GM12878 (cell line): ENCODE data around the gene TRIP12. TPM values are rescaled to one million over a fixed set of nuclear protein-coding genes. Genes with fewer than 3 reads are reported as not detected.

Source experiments
- ATAC-seq: fragments of 200-7000 bp; cut with Tn5 transposase; 3 replicates; pipeline ENCODE4 v1.9.1; 2020; ENCODE audit warnings: mild to moderate bottlenecking, moderate library complexity
- BruUV-seq: library from RNA; stranded (reverse); fragments of 400-500 nt; replicated peaks from 2 replicates; lab custom pipeline; 2021; lab: Mats Ljungman, UMichigan
- CTCF ChIA-PET: fragments of 300-600 bp; sonication (Branson Sonifier 250); formaldehyde crosslinking; extraction: SDS; loops from one replicate; lab custom pipeline; 2021; ENCODE audit warnings: inconsistent platforms; lab: Yijun Ruan, JAX
- POLR2A ChIA-PET: fragments of 350-600 bp; formaldehyde crosslinking; extraction: SDS; loops from one replicate; lab custom pipeline; 2021; ENCODE audit warnings: inconsistent platforms; lab: Charles Lee
- RAD21 ChIA-PET: fragments of 300-600 bp; sonication (Branson Sonifier 250); formaldehyde crosslinking; loops from one replicate; lab custom pipeline; 2023; ENCODE audit warnings: antibody characterized with exemption; ENCODE audit not compliant: unreplicated experiment; lab: Charles Lee
- SMC1A ChIA-PET: fragments of 300-600 bp; sonication (Branson Sonifier 250); formaldehyde crosslinking; loops from one replicate; lab custom pipeline; 2023; ENCODE audit not compliant: unreplicated experiment, uncharacterized antibody; lab: Charles Lee
- DNase-seq: peaks from one replicate; pipeline ENCODE4 v3.0.0-alpha.2; 2011; ENCODE audit warnings: low read depth, low spot score
- FAIRE-seq: peaks from 3 replicates; lab custom pipeline; 2011; peaks lifted over from hg19 to GRCh38; lab: Jason Lieb, UNC
- H2AFZ ChIP-seq: 2 replicates; pipeline ENCODE4 v1.6.0; 2011; ENCODE audit warnings: low read depth, low read length, control low read depth; ENCODE audit not compliant: control insufficient read depth
- H3K27ac ChIP-seq: 2 replicates; pipeline ENCODE4 v1.5.1; 2011; ENCODE audit warnings: control low read depth; ENCODE audit not compliant: control insufficient read depth, insufficient read depth
- H3K27me3 ChIP-seq, 2 experiments: replicated peaks in 1 of 2; 2 replicates each; pipeline versions ENCODE4 v1.6.0 to v1.6.1; 2011; ENCODE audit warnings: low read length in 1 of 2; ENCODE audit not compliant: control insufficient read depth in 2 of 2, insufficient read depth in 2 of 2
- H3K36me3 ChIP-seq, 2 experiments: 2 replicates each; pipeline ENCODE4 v1.5.1; 2011; ENCODE audit warnings: low read length in 1 of 2; ENCODE audit not compliant: control insufficient read depth in 2 of 2, insufficient read depth in 2 of 2
- H3K4me1 ChIP-seq: 2 replicates; pipeline ENCODE4 v1.6.1; 2011; ENCODE audit warnings: mild to moderate bottlenecking, low read length, moderate library complexity, mixed read lengths; ENCODE audit not compliant: control insufficient read depth, insufficient read depth
- H3K4me2 ChIP-seq: 2 replicates; pipeline ENCODE4 v1.6.0; 2011; ENCODE audit warnings: control low read depth; ENCODE audit not compliant: control insufficient read depth, insufficient read depth
- H3K4me3 ChIP-seq: fragments of 200-600 bp; sonication (generic); 2 replicates; pipeline ENCODE4 v1.5.1; 2016
- H3K79me2 ChIP-seq: 2 replicates; pipeline ENCODE4 v1.6.0; 2011; ENCODE audit warnings: low read length; ENCODE audit not compliant: control insufficient read depth, insufficient read depth
- H3K9ac ChIP-seq: 2 replicates; pipeline ENCODE4 v1.8.0; 2011; ENCODE audit warnings: low read length, control low read depth, mixed read lengths; ENCODE audit not compliant: control insufficient read depth, insufficient read depth
- H3K9me3 ChIP-seq: replicated peaks from 3 replicates; pipeline ENCODE4 v1.5.1; 2011; ENCODE audit warnings: mild to moderate bottlenecking, low read length; ENCODE audit not compliant: control insufficient read depth, insufficient read depth
- H4K20me1 ChIP-seq: 2 replicates; pipeline ENCODE4 v1.6.0; 2011; ENCODE audit not compliant: control insufficient read depth, insufficient read depth
- CTCF ChIP-seq, 3 experiments: IDR thresholded peaks in 2 of 3; conservative IDR thresholded peaks in 1 of 3; 2 replicates each; pipeline ENCODE4 v1.5.1; 2011; ENCODE audit warnings: low read depth in 3 of 3, low read length in 3 of 3, mild to moderate bottlenecking in 3 of 3, control low read depth in 2 of 3, moderate library complexity in 2 of 3, inconsistent platforms in 1 of 3, mixed read lengths in 1 of 3; ENCODE audit not compliant: control insufficient read depth in 2 of 3, insufficient read depth in 1 of 3; ENCODE audit errors: extremely low read depth in 1 of 3
- E4F1 ChIP-seq: fragments of 450-650 bp; IDR thresholded peaks from 2 replicates; pipeline ENCODE4 v1.6.1; 2018; ENCODE audit warnings: borderline replicate concordance, mild to moderate bottlenecking; ENCODE audit not compliant: partially characterized antibody
- EED ChIP-seq: sonication (generic); IDR thresholded peaks from 2 replicates; pipeline ENCODE4 v1.6.1; 2016; ENCODE audit warnings: antibody characterized with exemption, low read depth
- NFIC ChIP-seq: IDR thresholded peaks from 2 replicates; pipeline ENCODE4 v1.6.1; 2012; ENCODE audit warnings: low read depth, mild to moderate bottlenecking, inconsistent platforms, low read length, moderate library complexity
- NFXL1 ChIP-seq: fragments of 450-650 bp; IDR thresholded peaks from 2 replicates; pipeline ENCODE4 v1.6.1; 2017; ENCODE audit warnings: antibody characterized with exemption, mild to moderate bottlenecking, borderline replicate concordance
- RAD51 ChIP-seq: fragments of 450-650 bp; IDR thresholded peaks from 2 replicates; pipeline ENCODE4 v1.6.1; 2016; ENCODE audit warnings: moderate library complexity, mild to moderate bottlenecking, inconsistent platforms
- SP1 ChIP-seq: IDR thresholded peaks from one replicate; pipeline ENCODE4 v1.6.1; 2011; ENCODE audit warnings: low read depth, low read length
- USF1 ChIP-seq: IDR thresholded peaks from 2 replicates; pipeline ENCODE4 v1.6.1; 2011; ENCODE audit warnings: borderline replicate concordance, low read depth, mild to moderate bottlenecking, moderate library complexity, mixed read lengths, low read length; ENCODE audit not compliant: insufficient read depth; ENCODE audit errors: extremely low read length
- WRNIP1 ChIP-seq: IDR thresholded peaks from 2 replicates; pipeline ENCODE4 v1.6.1; 2011; ENCODE audit warnings: low read depth, low read length, improper control_type of control experiment, borderline replicate concordance
- WGBS: methylation state at CpG from one replicate; pipeline ENCODE4 v1.1.6; 2016; ENCODE audit warnings: low lambda C conversion rate; ENCODE audit not compliant: insufficient replicate concordance, insufficient coverage; ENCODE audit errors: missing lambda C conversion rate; 5-methylcytosine and 5-hydroxymethylcytosine counted together
- in situ Hi-C: fragments of 300-500 bp; cut with MboI; formaldehyde crosslinking; loops from 9 replicates; pipeline ENCODE4 v1.14.3; 2018; ENCODE audit warnings: mixed read lengths
- intact Hi-C: fragments of 100-400 bp; cut with micrococcal nuclease; formaldehyde crosslinking; loops from one replicate; pipeline ENCODE4 v1.14.2; 2022; ENCODE audit not compliant: unreplicated experiment
- polyA plus RNA-seq, 11 experiments: library from polyadenylated mRNA; depleted of rRNA in 4 of 11; unstranded in 6 of 11; stranded (reverse) in 5 of 11; fragments of >200 nt; fragmentation: Nextera tagmentation in 4 of 11; fragmentation: Illumina TruSeq in 1 of 11; extraction: Ambion mirVana in 4 of 11; extraction: Trizol in 1 of 11; gene quantifications; 1 replicate in 1 of 11; 2 replicates in 10 of 11; pipeline versions ENCODE4 v1.2.1 to v1.2.3, GENCODE V29; 2011 to 2016; ENCODE audit warnings: inconsistent platforms in 2 of 11, missing spikeins in 2 of 11, low read depth in 1 of 11
- total RNA-seq, 4 experiments: library from RNA; depleted of rRNA in 3 of 4; stranded (reverse); fragments of >200 nt in 3 of 4; fragmentation: Illumina TruSeq in 1 of 4; extraction: Trizol in 1 of 4; gene quantifications; 2 replicates each; pipeline versions ENCODE4 v1.2.1 to v1.2.3, GENCODE V29; 2013 to 2021
- TF ChIP-seq, protein P1 (sequence below): fragments of 450-650 bp; IDR thresholded peaks from 2 replicates; pipeline ENCODE4 v1.6.1; 2017; ENCODE audit warnings: mild to moderate bottlenecking, moderate library complexity
- TF ChIP-seq, protein P2 (sequence below): fragments of 450-650 bp; IDR thresholded peaks from 2 replicates; pipeline ENCODE4 v1.6.1; 2016; ENCODE audit warnings: mild to moderate bottlenecking

The TRIP12 gene
- total and polyA plus RNA-seq, 10 of the 15 experiments (the other 5 are each of a cell fraction or from before 2014, with no cell fraction given), result 23.1 to 207 (median 97.0) TPM

- Histone ChIP-seq H3K9me3 (no peaks in the 10 kb centered on the region), H3K9ac (no peak overlapping the region), H3K79me2 (no peaks in the 10 kb centered on the region), H3K27me3 (no peaks in the 10 kb centered on the region; a peak in 1 of 4 replicates), H2AFZ (no peak overlapping the region), H3K4me2 (no peak overlapping the region), H3K4me3 (no peak overlapping the region), H3K4me1 (no peaks in the 10 kb centered on the region), H3K36me3 (no peaks in the 10 kb centered on the region), H3K27ac (no peak overlapping the region), H4K20me1 (no peaks in the 10 kb centered on the region)
- no peak for FAIRE-seq
- in situ Hi-C loops, result no loop called here
- POLR2A ChIA-PET, result no interaction called here
- CTCF ChIA-PET, result interaction anchor here (0.6 kb wide), 1 partner anchor 578 kb away, joined by 3 read pairs; no protein-coding TSS in a partner anchor
- TF ChIP-seq NFIC (no peak), NFXL1 (no peak), CTCF (IDR thresholded peaks at IDR 0.05 in 2 of 3, conservative IDR thresholded peaks at IDR 0.05 in 1 of 3; ENCODE audit: control insufficient read depth in 2 of 3, extremely low read depth in 1 of 3, insufficient read depth in 1 of 3, low read depth in 3 of 3, low read length in 3 of 3) (no peak), E4F1 (no peak), RAD51 (peak; percentile 30; the same call in 1 of the 2 replicates), EED (no peak), WRNIP1 (no peak), USF1 (peak; percentile 7), SP1 (no peak)
- TF ChIP-seq, protein P1, sequence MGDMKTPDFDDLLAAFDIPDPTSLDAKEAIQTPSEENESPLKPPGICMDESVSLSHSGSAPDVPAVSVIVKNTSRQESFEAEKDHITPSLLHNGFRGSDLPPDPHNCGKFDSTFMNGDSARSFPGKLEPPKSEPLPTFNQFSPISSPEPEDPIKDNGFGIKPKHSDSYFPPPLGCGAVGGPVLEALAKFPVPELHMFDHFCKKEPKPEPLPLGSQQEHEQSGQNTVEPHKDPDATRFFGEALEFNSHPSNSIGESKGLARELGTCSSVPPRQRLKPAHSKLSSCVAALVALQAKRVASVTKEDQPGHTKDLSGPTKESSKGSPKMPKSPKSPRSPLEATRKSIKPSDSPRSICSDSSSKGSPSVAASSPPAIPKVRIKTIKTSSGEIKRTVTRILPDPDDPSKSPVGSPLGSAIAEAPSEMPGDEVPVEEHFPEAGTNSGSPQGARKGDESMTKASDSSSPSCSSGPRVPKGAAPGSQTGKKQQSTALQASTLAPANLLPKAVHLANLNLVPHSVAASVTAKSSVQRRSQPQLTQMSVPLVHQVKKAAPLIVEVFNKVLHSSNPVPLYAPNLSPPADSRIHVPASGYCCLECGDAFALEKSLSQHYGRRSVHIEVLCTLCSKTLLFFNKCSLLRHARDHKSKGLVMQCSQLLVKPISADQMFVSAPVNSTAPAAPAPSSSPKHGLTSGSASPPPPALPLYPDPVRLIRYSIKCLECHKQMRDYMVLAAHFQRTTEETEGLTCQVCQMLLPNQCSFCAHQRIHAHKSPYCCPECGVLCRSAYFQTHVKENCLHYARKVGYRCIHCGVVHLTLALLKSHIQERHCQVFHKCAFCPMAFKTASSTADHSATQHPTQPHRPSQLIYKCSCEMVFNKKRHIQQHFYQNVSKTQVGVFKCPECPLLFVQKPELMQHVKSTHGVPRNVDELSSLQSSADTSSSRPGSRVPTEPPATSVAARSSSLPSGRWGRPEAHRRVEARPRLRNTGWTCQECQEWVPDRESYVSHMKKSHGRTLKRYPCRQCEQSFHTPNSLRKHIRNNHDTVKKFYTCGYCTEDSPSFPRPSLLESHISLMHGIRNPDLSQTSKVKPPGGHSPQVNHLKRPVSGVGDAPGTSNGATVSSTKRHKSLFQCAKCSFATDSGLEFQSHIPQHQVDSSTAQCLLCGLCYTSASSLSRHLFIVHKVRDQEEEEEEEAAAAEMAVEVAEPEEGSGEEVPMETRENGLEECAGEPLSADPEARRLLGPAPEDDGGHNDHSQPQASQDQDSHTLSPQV, result no peak
- TF ChIP-seq, protein P2, sequence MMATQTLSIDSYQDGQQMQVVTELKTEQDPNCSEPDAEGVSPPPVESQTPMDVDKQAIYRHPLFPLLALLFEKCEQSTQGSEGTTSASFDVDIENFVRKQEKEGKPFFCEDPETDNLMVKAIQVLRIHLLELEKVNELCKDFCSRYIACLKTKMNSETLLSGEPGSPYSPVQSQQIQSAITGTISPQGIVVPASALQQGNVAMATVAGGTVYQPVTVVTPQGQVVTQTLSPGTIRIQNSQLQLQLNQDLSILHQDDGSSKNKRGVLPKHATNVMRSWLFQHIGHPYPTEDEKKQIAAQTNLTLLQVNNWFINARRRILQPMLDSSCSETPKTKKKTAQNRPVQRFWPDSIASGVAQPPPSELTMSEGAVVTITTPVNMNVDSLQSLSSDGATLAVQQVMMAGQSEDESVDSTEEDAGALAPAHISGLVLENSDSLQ, result no peak
- SMC1A ChIA-PET, result no interaction called here
- RAD21 ChIA-PET, result no interaction called here
- DNase-seq, result no peak
- BruUV-seq, result no TSS peak
- no peak for ATAC-seq
- WGBS, result 21% methylated on average over 7 of the region's 7 CpGs
- intact Hi-C loops, result no loop called here
These were observed 195.9 kb downstream of the TRIP12 start for GRCh38 chr2:229725716-229726574.
